HepG2 (cell line): Measurements from ENCODE around the gene SRSF10. TPM values are rescaled to one million over a fixed set of nuclear protein-coding genes. Genes with fewer than 3 reads are reported as not detected.

Experiments used
- ADNP ChIP-seq: sonication (generic); formaldehyde crosslinking; IDR thresholded peaks from 2 replicates; pipeline ENCODE4 v1.4.0; 2020; ENCODE audit warnings: missing genetic modification reagents
- CBX1 ChIP-seq: IDR thresholded peaks from one replicate; pipeline ENCODE4 v1.6.1; 2016; ENCODE audit warnings: antibody characterized with exemption, low read depth
- CHD4 ChIP-seq: fragments of 200-600 bp; sonication (generic); IDR thresholded peaks from 2 replicates; pipeline ENCODE4 v1.7.0; 2017; ENCODE audit warnings: mild to moderate bottlenecking, low read length, borderline replicate concordance
- ELF3 ChIP-seq: IDR thresholded peaks from 2 replicates; pipeline ENCODE4 v1.6.1; 2016; ENCODE audit warnings: missing genetic modification reagents, missing compliant biosample characterization
- GFI1 ChIP-seq: sonication (generic); formaldehyde crosslinking; IDR thresholded peaks from 2 replicates; pipeline ENCODE4 v1.5.0; 2020; ENCODE audit warnings: missing genetic modification reagents, mild to moderate bottlenecking, borderline replicate concordance
- HMGA1 ChIP-seq: sonication (generic); formaldehyde crosslinking; conservative IDR thresholded peaks from 2 replicates; pipeline ENCODE4 v1.4.0; 2020; ENCODE audit warnings: missing genetic modification reagents
- IKZF1 ChIP-seq: fragments of 450-650 bp; IDR thresholded peaks from 2 replicates; pipeline ENCODE4 v1.7.1; 2016
- KDM3A ChIP-seq: IDR thresholded peaks from 2 replicates; pipeline ENCODE4 v1.6.1; 2018; ENCODE audit warnings: low read depth, missing compliant biosample characterization
- MZF1 ChIP-seq: sonication (generic); formaldehyde crosslinking; IDR thresholded peaks from 2 replicates; pipeline ENCODE4 v1.8.1; 2023; ENCODE audit warnings: mild to moderate bottlenecking, missing genetic modification reagents, borderline replicate concordance
- SNRNP70 ChIP-seq: fragments of 200-400 bp; formaldehyde crosslinking; IDR thresholded peaks from 2 replicates; pipeline ENCODE4 v1.6.1; 2017; ENCODE audit warnings: mild to moderate bottlenecking, low read depth, low read length, moderate library complexity
- TBX2 ChIP-seq: sonication (generic); formaldehyde crosslinking; IDR thresholded peaks from 2 replicates; pipeline ENCODE4 v1.5.0; 2020; ENCODE audit warnings: missing genetic modification reagents, mild to moderate bottlenecking, borderline replicate concordance
- TSC22D2 ChIP-seq: sonication (generic); formaldehyde crosslinking; IDR thresholded peaks from 2 replicates; pipeline ENCODE4 v1.5.1; 2020; ENCODE audit warnings: missing genetic modification reagents, mild to moderate bottlenecking, borderline replicate concordance
- ZC3H13 ChIP-seq: sonication (generic); formaldehyde crosslinking; IDR thresholded peaks from 2 replicates; pipeline ENCODE4 v1.8.1; 2023; ENCODE audit warnings: mild to moderate bottlenecking, missing genetic modification reagents, moderate library complexity
- ZNF431 ChIP-seq: sonication (generic); formaldehyde crosslinking; IDR thresholded peaks from 2 replicates; pipeline ENCODE4 v1.9.0; 2022; ENCODE audit warnings: missing genetic modification reagents, low read depth, mild to moderate bottlenecking, borderline replicate concordance
- ZNF749 ChIP-seq: sonication (generic); formaldehyde crosslinking; IDR thresholded peaks from 2 replicates; pipeline ENCODE4 v1.8.0; 2022; ENCODE audit warnings: mild to moderate bottlenecking, missing genetic modification reagents, moderate library complexity, borderline replicate concordance
- polyA plus RNA-seq, 8 experiments: library from polyadenylated mRNA; depleted of rRNA in 3 of 8; stranded (reverse) in 7 of 8; unstranded in 1 of 8; fragments of >200 nt; fragmentation: Illumina TruSeq in 4 of 8; extraction: Trizol in 4 of 8; gene quantifications; 2 replicates each; pipeline versions ENCODE4 v1.2.1 to v1.2.3, GENCODE V29; 2011 to 2016; ENCODE audit warnings: low read depth in 4 of 8, missing spikeins in 1 of 8, mixed read lengths in 1 of 8; ENCODE audit not compliant: insufficient read depth in 1 of 8
- total RNA-seq, 5 experiments: library from RNA; depleted of rRNA; stranded (reverse); fragments of >200 nt; fragmentation: Illumina TruSeq; extraction: Trizol; gene quantifications; 2 replicates each; pipeline ENCODE4 v1.2.3, GENCODE V29; 2016; ENCODE audit warnings: low read depth in 1 of 5
- TF ChIP-seq, protein P1 (sequence below): fragments of 450-650 bp; IDR thresholded peaks from 2 replicates; pipeline ENCODE4 v1.6.1; 2016
- TF ChIP-seq, protein P2 (sequence below): sonication (generic); formaldehyde crosslinking; IDR thresholded peaks from 2 replicates; pipeline ENCODE4 v1.5.1; 2020; ENCODE audit warnings: mild to moderate bottlenecking, missing genetic modification reagents, moderate library complexity
- TF ChIP-seq, protein P3 (sequence below): sonication (generic); formaldehyde crosslinking; IDR thresholded peaks from 2 replicates; pipeline ENCODE4 v1.4.0; 2020; ENCODE audit warnings: missing genetic modification reagents
- TF ChIP-seq, protein P4 (sequence below): sonication (generic); formaldehyde crosslinking; IDR thresholded peaks from 2 replicates; pipeline ENCODE4 v1.4.0; 2020; ENCODE audit warnings: missing genetic modification reagents
- TF ChIP-seq, protein P5 (sequence below): sonication (generic); formaldehyde crosslinking; IDR thresholded peaks from 2 replicates; pipeline ENCODE4 v1.5.0; 2020; ENCODE audit warnings: missing genetic modification reagents

SRSF10 gene
- total and polyA plus RNA-seq, 2 of the 13 experiments (the other 11 are each of a cell fraction or from before 2014, with no cell fraction given): 126 to 186 TPM

DNA sequence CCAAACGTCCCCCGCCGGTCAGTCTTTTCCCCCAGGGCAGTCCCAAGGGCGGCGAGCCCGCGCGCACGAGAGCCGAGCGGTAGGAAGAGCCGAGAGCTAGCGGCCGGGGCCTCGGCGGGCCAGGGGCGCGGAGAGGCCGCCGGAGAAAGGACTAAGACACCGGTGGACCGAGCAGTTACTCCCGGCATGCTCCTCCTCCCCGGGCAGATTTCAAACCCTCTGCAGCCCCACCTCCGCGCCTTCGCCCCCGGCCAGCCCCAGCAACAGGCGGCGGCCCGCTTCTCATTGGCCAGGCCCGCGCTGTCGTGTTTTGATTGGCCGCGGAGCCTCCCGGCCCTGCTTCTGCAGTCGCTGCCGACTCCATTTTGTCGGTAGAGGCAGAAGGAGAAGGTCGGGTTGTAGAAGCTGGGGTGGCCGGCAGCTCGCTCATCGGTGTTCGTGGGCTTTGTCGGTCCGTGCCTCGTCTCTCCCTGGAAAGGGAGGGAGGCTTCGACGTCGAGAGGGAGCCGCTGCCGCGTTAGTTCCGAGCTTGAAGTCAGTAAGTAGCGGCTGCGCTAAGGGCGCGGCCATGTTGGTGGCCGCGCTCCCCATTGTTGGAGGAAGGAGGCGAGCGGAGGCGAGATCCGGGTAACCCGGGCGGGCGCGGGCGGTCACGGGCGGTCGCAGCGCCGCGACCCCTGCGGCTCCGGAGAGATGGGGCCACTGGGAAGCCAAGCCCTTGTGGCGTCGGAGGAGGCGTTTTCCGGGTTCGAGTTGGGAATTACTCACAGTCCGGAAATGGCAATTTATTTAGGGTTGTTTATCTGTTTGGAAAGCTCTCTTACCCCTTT is 20.5 kb downstream of the SRSF10 start, which contains the start of gene PNRC2 (continued):
- TF ChIP-seq, protein P1, sequence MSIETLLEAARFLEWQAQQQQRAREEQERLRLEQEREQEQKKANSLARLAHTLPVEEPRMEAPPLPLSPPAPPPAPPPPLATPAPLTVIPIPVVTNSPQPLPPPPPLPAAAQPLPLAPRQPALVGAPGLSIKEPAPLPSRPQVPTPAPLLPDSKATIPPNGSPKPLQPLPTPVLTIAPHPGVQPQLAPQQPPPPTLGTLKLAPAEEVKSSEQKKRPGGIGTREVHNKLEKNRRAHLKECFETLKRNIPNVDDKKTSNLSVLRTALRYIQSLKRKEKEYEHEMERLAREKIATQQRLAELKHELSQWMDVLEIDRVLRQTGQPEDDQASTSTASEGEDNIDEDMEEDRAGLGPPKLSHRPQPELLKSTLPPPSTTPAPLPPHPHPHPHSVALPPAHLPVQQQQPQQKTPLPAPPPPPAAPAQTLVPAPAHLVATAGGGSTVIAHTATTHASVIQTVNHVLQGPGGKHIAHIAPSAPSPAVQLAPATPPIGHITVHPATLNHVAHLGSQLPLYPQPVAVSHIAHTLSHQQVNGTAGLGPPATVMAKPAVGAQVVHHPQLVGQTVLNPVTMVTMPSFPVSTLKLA: no peak
- TF ChIP-seq ZNF431 (CRISPR knock-in tag): no peak
- TF ChIP-seq KDM3A (CRISPR knock-in tag): peak; percentile 37; the same call in 1 of the 2 replicates
- TF ChIP-seq TSC22D2 (CRISPR knock-in tag): peak; percentile 91
- TF ChIP-seq, protein P2, sequence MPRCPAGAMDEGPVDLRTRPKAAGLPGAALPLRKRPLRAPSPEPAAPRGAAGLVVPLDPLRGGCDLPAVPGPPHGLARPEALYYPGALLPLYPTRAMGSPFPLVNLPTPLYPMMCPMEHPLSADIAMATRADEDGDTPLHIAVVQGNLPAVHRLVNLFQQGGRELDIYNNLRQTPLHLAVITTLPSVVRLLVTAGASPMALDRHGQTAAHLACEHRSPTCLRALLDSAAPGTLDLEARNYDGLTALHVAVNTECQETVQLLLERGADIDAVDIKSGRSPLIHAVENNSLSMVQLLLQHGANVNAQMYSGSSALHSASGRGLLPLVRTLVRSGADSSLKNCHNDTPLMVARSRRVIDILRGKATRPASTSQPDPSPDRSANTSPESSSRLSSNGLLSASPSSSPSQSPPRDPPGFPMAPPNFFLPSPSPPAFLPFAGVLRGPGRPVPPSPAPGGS: no peak
- TF ChIP-seq ZNF749: no peak
- TF ChIP-seq ELF3 (CRISPR knock-in tag): peak; percentile 60; the same call in 1 of the 2 replicates
- TF ChIP-seq CBX1: peak; percentile 40
- TF ChIP-seq HMGA1 (CRISPR knock-in tag): no peak
- TF ChIP-seq IKZF1: no peak
- no peak for TF ChIP-seq ADNP (CRISPR knock-in tag)
- TF ChIP-seq ZC3H13: peak; percentile 74; the same call in 1 of the 2 replicates
- TF ChIP-seq, protein P3, sequence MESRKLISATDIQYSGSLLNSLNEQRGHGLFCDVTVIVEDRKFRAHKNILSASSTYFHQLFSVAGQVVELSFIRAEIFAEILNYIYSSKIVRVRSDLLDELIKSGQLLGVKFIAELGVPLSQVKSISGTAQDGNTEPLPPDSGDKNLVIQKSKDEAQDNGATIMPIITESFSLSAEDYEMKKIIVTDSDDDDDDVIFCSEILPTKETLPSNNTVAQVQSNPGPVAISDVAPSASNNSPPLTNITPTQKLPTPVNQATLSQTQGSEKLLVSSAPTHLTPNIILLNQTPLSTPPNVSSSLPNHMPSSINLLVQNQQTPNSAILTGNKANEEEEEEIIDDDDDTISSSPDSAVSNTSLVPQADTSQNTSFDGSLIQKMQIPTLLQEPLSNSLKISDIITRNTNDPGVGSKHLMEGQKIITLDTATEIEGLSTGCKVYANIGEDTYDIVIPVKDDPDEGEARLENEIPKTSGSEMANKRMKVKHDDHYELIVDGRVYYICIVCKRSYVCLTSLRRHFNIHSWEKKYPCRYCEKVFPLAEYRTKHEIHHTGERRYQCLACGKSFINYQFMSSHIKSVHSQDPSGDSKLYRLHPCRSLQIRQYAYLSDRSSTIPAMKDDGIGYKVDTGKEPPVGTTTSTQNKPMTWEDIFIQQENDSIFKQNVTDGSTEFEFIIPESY: no peak
- TF ChIP-seq, protein P4, sequence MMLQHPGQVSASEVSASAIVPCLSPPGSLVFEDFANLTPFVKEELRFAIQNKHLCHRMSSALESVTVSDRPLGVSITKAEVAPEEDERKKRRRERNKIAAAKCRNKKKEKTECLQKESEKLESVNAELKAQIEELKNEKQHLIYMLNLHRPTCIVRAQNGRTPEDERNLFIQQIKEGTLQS (CRISPR knock-in tag): no peak
- TF ChIP-seq TBX2 (CRISPR knock-in tag): peak; percentile 51
- peak; percentile 39; the same call in 1 of the 2 replicates for TF ChIP-seq GFI1
- no peak for TF ChIP-seq CHD4
- no peak for TF ChIP-seq MZF1 (CRISPR knock-in tag)
- TF ChIP-seq, protein P5, sequence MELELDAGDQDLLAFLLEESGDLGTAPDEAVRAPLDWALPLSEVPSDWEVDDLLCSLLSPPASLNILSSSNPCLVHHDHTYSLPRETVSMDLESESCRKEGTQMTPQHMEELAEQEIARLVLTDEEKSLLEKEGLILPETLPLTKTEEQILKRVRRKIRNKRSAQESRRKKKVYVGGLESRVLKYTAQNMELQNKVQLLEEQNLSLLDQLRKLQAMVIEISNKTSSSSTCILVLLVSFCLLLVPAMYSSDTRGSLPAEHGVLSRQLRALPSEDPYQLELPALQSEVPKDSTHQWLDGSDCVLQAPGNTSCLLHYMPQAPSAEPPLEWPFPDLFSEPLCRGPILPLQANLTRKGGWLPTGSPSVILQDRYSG (CRISPR knock-in tag): peak; percentile 84
- no peak for TF ChIP-seq SNRNP70
